Loucy (cell line): ENCODE measurements around the gene BCR.

Source experiments
- H2AFZ ChIP-seq: fragments of 200-600 bp; sonication (generic); 2 replicates; pipeline ENCODE4 v1.6.0; 2016; ENCODE audit warnings: antibody characterized with exemption, mild to moderate bottlenecking, low read length, moderate library complexity
- H3F3A ChIP-seq: fragments of 200-600 bp; 2 replicates; pipeline ENCODE4 v1.6.0; 2016; ENCODE audit warnings: antibody characterized with exemption, low read depth, mild to moderate bottlenecking
- H3K27me3 ChIP-seq: fragments of 200-600 bp; sonication (generic); 2 replicates; pipeline ENCODE4 v1.6.1; 2014; ENCODE audit warnings: low read length, mild to moderate bottlenecking; ENCODE audit not compliant: insufficient read depth, poor library complexity, severe bottlenecking
- H3K36me3 ChIP-seq: fragments of 200-600 bp; sonication (generic); 2 replicates; pipeline ENCODE4 v1.6.1; 2016; ENCODE audit warnings: low read length; ENCODE audit not compliant: insufficient read depth
- H3K4me1 ChIP-seq: fragments of 200-600 bp; sonication (generic); 2 replicates; pipeline ENCODE4 v1.5.1; 2014; ENCODE audit warnings: low read length, mild to moderate bottlenecking; ENCODE audit not compliant: insufficient read depth, poor library complexity, severe bottlenecking
- H3K4me2 ChIP-seq: fragments of 200-600 bp; sonication (generic); 2 replicates; pipeline ENCODE4 v1.6.0; 2014; ENCODE audit warnings: antibody characterized with exemption, low read length, low read depth, mild to moderate bottlenecking; ENCODE audit not compliant: poor library complexity, severe bottlenecking
- H3K4me3 ChIP-seq: fragments of 200-600 bp; sonication (generic); 2 replicates; pipeline ENCODE4 v1.5.1; 2014; ENCODE audit warnings: low read length, mild to moderate bottlenecking, mixed read lengths; ENCODE audit not compliant: poor library complexity, severe bottlenecking
- H3K79me2 ChIP-seq: fragments of 200-600 bp; sonication (generic); 2 replicates; pipeline ENCODE4 v1.6.1; 2014; ENCODE audit warnings: low read length; ENCODE audit not compliant: insufficient read depth
- H3K9ac ChIP-seq: fragments of 200-600 bp; sonication (generic); 2 replicates; pipeline ENCODE4 v1.6.0; 2014; ENCODE audit warnings: mild to moderate bottlenecking, low read depth, low read length, moderate library complexity; ENCODE audit not compliant: poor library complexity, severe bottlenecking
- H3K9me2 ChIP-seq: fragments of 200-600 bp; sonication (generic); replicated peaks from 2 replicates; pipeline ENCODE4 v1.6.1; 2016; ENCODE audit warnings: low read depth, low read length, mixed read lengths
- H3K9me3 ChIP-seq: fragments of 200-600 bp; sonication (generic); 2 replicates; pipeline ENCODE4 v1.6.1; 2014; ENCODE audit warnings: mild to moderate bottlenecking, antibody characterized with exemption, low read length, low read depth; ENCODE audit not compliant: insufficient read depth
- H4K20me1 ChIP-seq: fragments of 200-600 bp; sonication (generic); 2 replicates; pipeline ENCODE4 v1.6.0; 2014; ENCODE audit warnings: antibody characterized with exemption, low read length, mild to moderate bottlenecking; ENCODE audit not compliant: insufficient read depth, poor library complexity, severe bottlenecking
- CTCF ChIP-seq: fragments of 200-600 bp; sonication (generic); conservative IDR thresholded peaks from 2 replicates; pipeline ENCODE4 v1.5.1; 2014; ENCODE audit warnings: mild to moderate bottlenecking, antibody characterized with exemption, low read length
- EZH2phosphoT487 ChIP-seq: fragments of 200-600 bp; IDR thresholded peaks from 2 replicates; pipeline ENCODE4 v1.6.1; 2018; ENCODE audit warnings: antibody characterized with exemption, mild to moderate bottlenecking, moderate library complexity, borderline replicate concordance

Gene BCR

GRCh38 chr22:23144932-23145877, 35.1 kb upstream of the BCR start, which contains the start of gene RAB36:
Gene RAB36, plus strand, starts transcription at chr22:23145477. Its CDS starts 1,140 bp downstream, at chr22:23146617.
- TF ChIP-seq EZH2phosphoT487 (no peak), CTCF (no peak)
- Histone ChIP-seq H3K9me3 (no peaks in the 10 kb centered on the region), H3F3A (no peaks in the 10 kb centered on the region), H3K4me1 (peaks cover 9% of the 10 kb centered on the region), H3K27me3 (no peaks in the 10 kb centered on the region), H3K9me2 (no peaks in the 10 kb centered on the region), H3K9ac (no peak within 1 kb of the TSS), H3K36me3 (no peaks in the 10 kb centered on the region), H3K79me2 (no peaks in the 10 kb centered on the region), H3K4me2 (no peak within 1 kb of the TSS), H2AFZ (no peak within 1 kb of the TSS), H3K4me3 (no peak within 1 kb of the TSS), H4K20me1 (no peaks in the 10 kb centered on the region)

- H3K9me3 ChIP-seq: no peaks in the 10 kb centered on the region
- H3K4me3 ChIP-seq: no peak overlapping the region
- no peaks in the 10 kb centered on the region for H3K36me3 ChIP-seq
- TF ChIP-seq EZH2phosphoT487 (no peak), CTCF (no peak)
- no peaks in the 10 kb centered on the region for H3K9me2 ChIP-seq
- H3K9ac ChIP-seq: no peak overlapping the region
- no peaks in the 10 kb centered on the region for H3F3A ChIP-seq
- no peaks in the 10 kb centered on the region for H4K20me1 ChIP-seq
- no peak overlapping the region for H3K4me2 ChIP-seq
- H2AFZ ChIP-seq: no peak overlapping the region
- no peaks in the 10 kb centered on the region for H3K79me2 ChIP-seq
- no peaks in the 10 kb centered on the region for H3K27me3 ChIP-seq
- peaks cover 6% of the 10 kb centered on the region for H3K4me1 ChIP-seq
These were observed 34.3 kb upstream of the BCR start for GRCh38 chr22:23145878-23146470.

- H3F3A ChIP-seq: no peaks in the 10 kb centered on the region
- H3K4me2 ChIP-seq: no peak overlapping the region
- H3K4me1 ChIP-seq: peaks cover 1% of the 10 kb centered on the region
- no peak for TF ChIP-seq EZH2phosphoT487
- TF ChIP-seq CTCF: no peak
- no peaks in the 10 kb centered on the region for H3K79me2 ChIP-seq
- H2AFZ ChIP-seq: no peak overlapping the region
- no peaks in the 10 kb centered on the region for H3K9me2 ChIP-seq
- no peaks in the 10 kb centered on the region for H3K27me3 ChIP-seq
- no peaks in the 10 kb centered on the region for H3K36me3 ChIP-seq
- H3K4me3 ChIP-seq: no peak overlapping the region
- no peaks in the 10 kb centered on the region for H4K20me1 ChIP-seq
- no peak overlapping the region for H3K9ac ChIP-seq
- H3K9me3 ChIP-seq: no peaks in the 10 kb centered on the region
These were observed 33.7 kb upstream of the BCR start for GRCh38 chr22:23146478-23147205.
